Measurements from ENCODE around the gene LILRB1.
A peak's percentile ranks its signal among the peaks of the same experiment; 100 is the strongest.

The LILRB1 gene

GRCh38 chr19:54648129-54648528, 17.8 kb downstream of the LILRB1 start:
- DNase-seq (ENCODE audit: low read depth), result no peak
- no peak overlapping the region for H3K4me3 ChIP-seq (ENCODE audit: low read length)
- no peak for TF ChIP-seq CTCF (conservative IDR thresholded peaks at IDR 0.05; ENCODE audit: low read length)

GRCh38 chr19:54650108-54650655, 19.9 kb downstream of the LILRB1 start:
- no peak overlapping the region for H3K4me3 ChIP-seq (ENCODE audit: low read length)
- no peak for TF ChIP-seq CTCF (conservative IDR thresholded peaks at IDR 0.05; ENCODE audit: low read length)
- no peak for DNase-seq (ENCODE audit: low read depth)

- peak; percentile 10 for DNase-seq (ENCODE audit: low read depth)
These were observed 23.0 kb downstream of the LILRB1 start for GRCh38 chr19:54653181-54653809.

GRCh38 chr19:54654447-54655321, 24.4 kb downstream of the LILRB1 start:
- no peak for DNase-seq (ENCODE audit: low read depth)
- TF ChIP-seq CTCF (conservative IDR thresholded peaks at IDR 0.05; ENCODE audit: low read length), result no peak
- no peak overlapping the region for H3K4me3 ChIP-seq (ENCODE audit: low read length)

More at GRCh38 chr19:54653181-54653809, 23.0 kb downstream of the LILRB1 start:
- no peak overlapping the region for H3K4me3 ChIP-seq (ENCODE audit: low read length)
- TF ChIP-seq CTCF (conservative IDR thresholded peaks at IDR 0.05; ENCODE audit: low read length), result peak; percentile 43

- no peak overlapping the region for H3K4me3 ChIP-seq (ENCODE audit: low read length)
- TF ChIP-seq CTCF (conservative IDR thresholded peaks at IDR 0.05; ENCODE audit: low read length), result no peak
- no peak for DNase-seq (ENCODE audit: low read depth)
These were observed 29.0 kb downstream of the LILRB1 start for GRCh38 chr19:54659300-54659699.

GRCh38 chr19:54660306-54660705, 30.0 kb downstream of the LILRB1 start:
- H3K4me3 ChIP-seq (ENCODE audit: low read length), result no peak overlapping the region
- DNase-seq (ENCODE audit: low read depth), result no peak
- no peak for TF ChIP-seq CTCF (conservative IDR thresholded peaks at IDR 0.05; ENCODE audit: low read length)

Measured in AG10803 (cell line).